PC-9 (cell line): Measurements from ENCODE around the gene GPD1.

Experiments used
- CTCF ChIP-seq: fragments of 200-600 bp; sonication (generic); conservative IDR thresholded peaks from 2 replicates; pipeline ENCODE4 v1.6.1; 2017; ENCODE audit warnings: mixed run types, antibody characterized with exemption, mild to moderate bottlenecking, moderate library complexity
- EZH2 ChIP-seq: fragments of 200-600 bp; sonication (generic); IDR thresholded peaks from 2 replicates; pipeline ENCODE4 v1.8.0; 2017; ENCODE audit warnings: antibody characterized with exemption, low read depth

DNA sequence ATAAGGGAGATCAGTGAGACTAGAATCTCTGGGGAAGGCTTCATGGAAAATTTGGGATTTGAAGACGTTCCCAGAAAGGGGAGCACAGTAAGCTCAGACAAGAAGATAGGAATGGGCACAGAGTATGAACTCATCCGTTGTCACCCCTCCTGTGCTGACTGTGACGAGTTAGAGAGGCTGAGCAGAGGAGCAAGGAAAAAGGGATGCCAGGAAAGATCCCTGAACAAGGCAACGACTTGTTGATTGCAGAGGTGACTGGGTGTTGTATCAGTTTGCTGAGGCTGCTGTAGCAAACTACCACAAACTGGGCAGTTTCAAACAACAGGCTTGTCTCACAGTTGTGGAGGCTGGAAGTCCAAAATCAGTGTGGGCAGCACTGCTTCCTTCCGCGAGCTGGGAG lies 5.9 kb upstream of the GPD1 start:
- no peak for TF ChIP-seq CTCF
- TF ChIP-seq EZH2: no peak
